GM18526 (cell line): ENCODE results near the gene RARB.

ENCODE experiments used
- POLR2A ChIP-seq: IDR thresholded peaks from 3 replicates; pipeline ENCODE4 v1.6.1; 2011; ENCODE audit not compliant: insufficient read length; ENCODE audit errors: extremely low read depth

RARB gene

DNA sequence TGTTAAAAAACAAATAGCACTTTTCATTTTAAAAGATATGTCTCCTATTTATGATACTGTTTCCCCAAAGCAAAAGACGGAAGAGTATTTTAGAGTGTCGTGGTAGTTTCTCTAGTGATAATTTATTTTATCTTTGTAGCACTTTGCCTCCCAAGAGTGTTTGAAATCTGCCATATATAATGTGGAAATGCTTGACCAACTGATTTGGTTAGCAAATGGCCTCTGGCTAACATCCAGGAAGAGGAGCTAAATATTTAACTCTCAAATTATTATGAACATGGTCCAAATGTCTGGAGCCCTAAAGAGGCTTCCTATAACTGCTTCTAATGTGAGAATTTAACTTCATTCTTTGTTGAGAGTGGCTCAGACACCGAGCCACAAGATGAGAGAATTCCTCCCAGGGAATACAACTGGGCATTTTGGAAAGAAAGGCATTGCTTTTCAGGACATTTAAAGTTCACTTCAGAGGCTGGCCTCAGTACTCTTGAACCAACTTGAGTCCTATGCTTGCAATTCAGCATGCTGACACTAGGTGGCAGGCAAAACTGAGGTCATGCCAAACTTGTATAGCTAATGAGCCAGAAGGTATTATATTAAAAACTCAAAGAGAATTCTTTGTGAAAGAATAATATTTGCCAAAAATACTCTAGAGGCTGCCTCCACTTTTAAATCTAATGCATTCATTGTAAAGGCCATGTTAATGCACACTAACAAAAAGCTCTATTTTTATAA is 104.5 kb downstream of the RARB start:
- TF ChIP-seq POLR2A: no peak

DNA sequence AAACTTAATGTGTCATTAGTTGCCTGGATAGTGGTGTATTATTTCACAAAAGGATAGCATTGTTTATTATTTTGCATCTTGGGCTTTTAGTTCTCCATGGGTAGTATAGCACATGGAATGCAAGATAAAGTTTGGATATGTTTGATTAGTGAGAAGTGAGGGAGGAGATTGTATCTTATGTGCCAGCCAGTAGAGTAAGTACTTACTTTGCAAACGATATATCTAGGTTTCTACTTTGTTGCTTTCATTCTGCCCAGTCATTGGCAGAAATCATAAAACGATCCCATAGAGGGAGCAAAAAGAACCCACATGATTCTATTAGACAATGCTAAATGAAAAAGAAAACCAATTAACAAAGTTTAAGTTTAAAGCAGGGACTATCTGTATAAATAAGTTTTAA is 105.3 kb downstream of the RARB start:
- no peak for TF ChIP-seq POLR2A

DNA sequence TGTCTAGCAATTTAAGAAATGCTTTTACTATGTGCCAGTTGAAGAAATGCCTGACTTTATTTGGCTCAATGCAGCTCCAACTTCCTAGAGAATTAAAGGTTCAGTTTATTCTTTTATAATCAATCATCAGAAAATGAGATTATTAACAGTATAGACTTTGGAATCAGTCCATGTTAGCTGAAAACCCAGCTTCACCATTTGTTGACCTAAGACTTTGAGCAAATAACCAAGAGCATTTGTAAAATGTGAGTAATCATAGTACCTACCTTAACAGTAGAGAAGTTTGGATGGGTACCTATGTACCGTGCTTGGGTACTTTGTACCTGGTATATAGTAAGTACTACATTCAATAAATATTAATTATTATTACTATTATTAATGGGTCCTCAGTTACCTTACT is 105.9 kb downstream of the RARB start:
- TF ChIP-seq POLR2A: no peak

DNA sequence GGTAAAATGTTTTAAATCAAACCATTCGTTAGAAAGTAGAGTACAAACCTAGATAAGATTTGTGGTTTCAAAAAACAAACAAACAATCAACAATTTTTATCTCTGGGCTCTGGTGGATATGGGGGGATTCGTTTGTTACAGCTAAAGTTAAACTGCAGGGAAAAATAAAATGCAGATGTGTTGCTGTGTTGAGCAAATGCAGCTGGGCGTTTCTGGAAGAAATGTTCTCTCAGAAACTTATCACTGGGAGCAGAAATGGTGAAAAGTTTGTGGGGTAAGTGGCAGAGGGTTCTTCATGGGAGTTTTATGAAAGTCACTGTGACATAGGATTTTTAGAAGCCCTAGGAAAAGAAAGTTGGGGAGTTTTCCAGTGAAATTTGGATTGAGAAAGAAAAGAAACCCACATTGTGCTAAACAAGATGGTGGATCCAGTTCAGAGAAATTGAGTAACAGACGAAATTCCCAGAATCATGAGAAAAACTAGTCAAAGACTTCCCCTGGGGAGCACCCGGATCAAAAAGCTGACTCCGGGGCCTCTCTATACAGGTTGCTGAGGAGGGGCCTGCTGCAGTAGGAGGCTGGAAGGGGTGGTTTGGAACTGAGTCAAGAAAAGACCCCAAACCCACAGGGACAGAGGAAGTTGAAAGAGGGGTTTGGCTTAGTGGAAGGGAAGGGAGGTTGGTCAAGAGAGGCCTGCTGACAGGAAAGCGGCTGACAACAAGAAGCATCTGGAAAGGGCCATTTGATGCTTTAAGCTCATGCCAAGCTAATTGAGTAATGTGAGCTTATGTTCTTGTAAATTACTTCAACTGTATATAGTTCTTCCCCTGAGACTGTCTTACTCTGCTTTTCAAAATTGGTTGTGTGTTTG is 108.7 kb downstream of the RARB start:
- TF ChIP-seq POLR2A: no peak

DNA sequence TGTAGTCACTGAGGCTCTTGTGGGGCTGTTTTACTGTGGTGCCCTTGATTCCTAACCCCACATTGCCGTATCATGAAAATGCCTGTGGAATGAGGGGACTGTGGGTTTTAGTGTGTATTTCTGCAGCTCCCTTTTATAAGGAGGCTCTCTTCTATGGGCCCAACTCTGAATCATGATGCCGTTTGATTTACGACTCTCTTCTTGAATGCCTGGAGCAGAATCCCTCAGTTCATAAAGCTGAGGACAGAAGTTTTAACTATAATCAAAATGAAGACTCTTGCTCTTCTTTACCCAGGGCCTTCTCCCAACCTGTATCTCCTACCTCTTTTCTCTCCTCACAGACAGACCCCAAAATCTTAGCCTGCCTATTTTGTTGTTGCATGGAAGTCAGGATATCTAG is 109.5 kb downstream of the RARB start:
- no peak for TF ChIP-seq POLR2A

DNA sequence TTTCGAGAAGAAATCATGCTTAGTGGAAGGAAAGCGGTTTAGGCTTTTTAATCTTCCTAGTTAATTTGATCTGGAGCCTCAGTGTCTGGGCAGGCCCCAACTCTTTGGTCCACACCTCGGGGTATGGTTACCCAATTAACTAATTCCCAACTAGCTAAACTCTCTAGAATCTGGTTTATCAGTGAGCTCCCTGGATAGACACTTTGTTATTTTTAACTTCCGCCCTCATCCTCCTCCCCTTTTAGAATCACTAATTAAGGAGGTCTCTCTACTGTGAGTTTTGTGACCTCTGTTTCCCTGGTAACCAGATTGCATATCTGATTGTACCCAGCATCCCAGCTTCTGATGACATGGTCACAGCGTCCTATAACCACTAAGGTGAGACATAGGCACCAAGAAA is 112.2 kb downstream of the RARB start:
- TF ChIP-seq POLR2A: no peak

DNA sequence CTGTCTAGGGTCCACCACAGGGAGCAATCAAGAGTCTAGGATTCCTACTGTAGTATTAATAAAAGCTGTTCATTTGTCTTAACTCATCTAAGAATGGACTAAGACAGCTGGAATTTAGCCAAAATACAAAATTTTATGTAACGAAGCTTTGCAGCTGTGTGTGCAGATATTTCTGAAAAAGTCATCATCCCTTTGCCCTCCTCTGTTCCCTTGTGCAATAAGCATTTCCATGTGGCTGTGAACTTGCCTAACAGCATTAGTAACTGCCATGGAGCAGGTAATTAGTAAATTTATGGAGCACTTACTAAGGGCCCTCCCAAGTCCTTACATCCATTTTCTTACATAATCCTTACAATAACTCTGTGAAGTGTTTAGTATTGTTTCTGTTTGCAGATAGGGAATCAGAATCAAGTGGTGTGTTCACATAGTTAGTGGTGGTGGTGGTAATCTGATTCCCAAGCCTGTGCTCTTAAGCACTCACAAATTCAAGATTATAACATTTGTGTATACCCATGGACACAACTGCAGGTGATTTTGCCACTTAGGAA is 114.5 kb downstream of the RARB start:
- no peak for TF ChIP-seq POLR2A

DNA sequence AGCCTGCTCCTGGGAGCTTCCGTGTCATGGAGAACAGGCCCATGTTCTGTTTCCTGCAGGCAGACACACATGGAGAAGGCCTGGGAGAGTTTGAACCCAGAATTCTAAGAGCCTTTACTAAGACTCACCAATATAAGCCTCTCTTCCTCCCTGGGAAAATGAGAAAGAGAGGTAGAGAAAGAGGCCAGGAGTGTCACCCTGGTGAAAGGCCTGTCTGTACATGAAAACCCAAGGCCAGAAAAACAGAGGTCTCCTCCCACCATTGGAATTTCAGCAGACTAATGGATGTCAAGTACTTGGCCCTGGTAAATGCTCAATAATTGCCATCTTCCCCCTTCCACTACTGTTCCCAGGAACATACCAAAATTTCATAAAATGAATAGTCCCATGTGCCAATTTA is 119.0 kb downstream of the RARB start:
- no peak for TF ChIP-seq POLR2A

DNA sequence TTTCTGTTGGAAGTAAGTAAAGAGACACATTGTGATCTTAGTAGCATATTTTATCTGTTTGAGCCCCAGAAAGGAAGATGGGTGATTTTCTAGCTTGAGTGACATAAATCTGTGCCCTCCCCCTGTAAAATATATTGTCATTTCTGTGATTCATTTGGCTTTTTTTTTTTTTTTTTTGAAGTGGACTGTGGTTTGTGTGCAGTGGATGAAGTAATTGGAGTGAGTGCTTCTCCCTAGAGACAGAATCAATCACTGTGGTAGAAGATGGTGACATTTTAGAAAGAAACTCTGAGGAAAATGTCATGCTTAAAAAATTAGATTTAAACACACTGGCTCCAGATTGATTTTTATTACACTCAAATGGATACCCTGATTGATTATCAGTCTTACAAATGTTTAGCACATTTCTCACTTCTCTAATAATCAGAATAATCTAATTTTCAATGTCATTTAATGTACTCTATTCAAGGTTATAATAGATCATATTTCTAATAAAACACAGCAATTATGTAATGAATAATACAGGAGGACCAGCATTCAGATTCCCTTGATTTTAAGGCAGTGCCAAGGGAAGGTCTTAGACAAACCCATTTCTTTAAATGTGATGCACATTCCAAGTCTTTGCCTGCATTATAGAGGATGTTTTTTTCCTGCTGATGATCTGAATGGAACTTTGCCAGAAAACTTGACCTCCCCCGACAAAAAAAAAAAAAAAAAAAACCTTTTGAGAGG is 120.0 kb downstream of the RARB start:
- no peak for TF ChIP-seq POLR2A

DNA sequence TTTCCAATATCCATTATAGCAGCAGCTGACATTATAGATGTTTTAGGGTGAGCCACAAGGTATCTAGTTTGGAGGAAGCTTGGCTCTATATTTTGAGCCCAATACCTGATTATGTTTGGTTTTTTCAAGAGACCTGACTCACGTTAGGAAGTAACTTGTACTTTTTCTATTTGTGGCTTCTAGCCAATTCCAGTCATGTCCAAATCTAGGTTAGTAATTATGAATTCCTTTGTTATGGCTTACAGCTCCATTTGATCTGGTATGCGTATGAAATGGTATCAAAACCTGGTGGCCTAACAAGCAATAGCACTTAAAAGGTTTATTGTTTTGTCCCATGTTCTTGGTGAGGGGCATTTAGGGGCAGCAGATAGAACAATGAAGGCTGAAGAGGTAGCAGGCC is 120.8 kb downstream of the RARB start:
- no peak for TF ChIP-seq POLR2A

DNA sequence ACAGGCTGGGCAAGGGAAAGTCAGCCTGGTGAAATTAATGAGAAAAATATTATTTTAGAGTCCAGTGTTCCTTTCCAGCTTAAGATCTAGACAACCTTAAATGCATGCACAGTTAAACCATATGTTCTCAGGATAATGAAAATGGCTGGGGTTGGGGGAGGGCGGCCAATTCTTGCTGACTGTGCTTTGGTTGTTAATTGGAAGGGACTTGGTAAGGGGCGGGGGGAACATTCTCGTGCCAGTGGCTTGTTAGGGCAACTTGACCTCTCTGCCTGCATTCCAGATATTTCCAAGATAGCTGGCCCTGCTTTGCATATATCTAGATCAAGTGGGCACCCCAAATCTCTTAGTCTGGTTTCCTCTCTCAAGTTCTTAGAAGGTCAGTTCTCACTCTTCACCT is 124.2 kb downstream of the RARB start:
- no peak for TF ChIP-seq POLR2A

DNA sequence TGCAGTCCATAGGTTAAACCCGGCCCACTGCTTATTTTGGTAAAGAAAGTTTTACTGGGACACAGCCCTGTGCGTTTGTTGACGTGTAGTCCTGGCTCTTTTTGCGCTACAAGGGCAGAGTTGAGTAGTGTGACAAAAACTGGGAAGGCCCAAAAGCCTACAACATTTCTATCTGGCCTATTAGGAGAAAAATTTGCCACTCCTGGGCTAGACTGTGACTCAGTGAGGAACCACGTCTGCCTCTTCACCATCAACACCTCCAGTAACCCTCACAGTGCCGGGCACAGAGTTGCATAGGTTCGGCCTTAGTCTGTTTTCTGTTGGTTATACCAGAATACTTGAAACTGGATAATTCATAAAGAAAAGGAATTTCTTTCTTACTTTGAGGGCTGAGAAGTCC is 126.3 kb downstream of the RARB start:
- TF ChIP-seq POLR2A: no peak

DNA sequence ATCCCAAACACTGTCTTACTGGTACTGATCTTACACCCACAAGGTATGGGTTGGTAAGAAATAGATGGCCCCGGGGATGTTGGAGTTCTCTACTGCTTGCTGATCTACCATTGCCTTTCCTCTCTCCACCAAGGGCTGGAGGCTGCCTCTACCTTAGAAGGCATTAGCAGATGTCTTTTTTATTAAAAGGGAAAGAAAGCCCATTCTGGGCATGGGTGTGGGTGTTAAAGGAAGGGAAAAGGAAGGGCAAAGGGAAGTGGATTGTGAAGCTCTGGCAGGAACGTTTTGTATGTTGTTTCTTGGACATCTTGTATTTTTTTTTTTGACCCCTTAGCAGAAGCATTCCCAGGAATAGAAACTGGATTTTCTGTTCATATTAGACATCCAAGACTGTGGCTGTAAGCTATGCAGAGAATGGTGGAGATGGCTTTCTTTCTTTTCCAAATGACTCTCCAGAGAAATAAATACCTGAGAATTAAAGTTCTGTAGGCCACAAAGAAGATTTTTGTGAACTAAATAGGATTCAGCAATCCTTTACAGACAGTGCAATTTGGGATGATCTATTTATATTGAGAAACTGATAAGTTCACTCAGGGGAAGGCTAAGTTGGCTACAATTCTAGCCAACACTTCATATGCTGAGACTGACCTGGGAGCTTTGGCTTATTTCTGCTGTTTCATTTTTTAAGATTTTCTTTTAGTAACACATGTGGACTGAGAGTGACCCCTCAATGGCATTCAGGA is 127.8 kb downstream of the RARB start:
- TF ChIP-seq POLR2A: no peak

DNA sequence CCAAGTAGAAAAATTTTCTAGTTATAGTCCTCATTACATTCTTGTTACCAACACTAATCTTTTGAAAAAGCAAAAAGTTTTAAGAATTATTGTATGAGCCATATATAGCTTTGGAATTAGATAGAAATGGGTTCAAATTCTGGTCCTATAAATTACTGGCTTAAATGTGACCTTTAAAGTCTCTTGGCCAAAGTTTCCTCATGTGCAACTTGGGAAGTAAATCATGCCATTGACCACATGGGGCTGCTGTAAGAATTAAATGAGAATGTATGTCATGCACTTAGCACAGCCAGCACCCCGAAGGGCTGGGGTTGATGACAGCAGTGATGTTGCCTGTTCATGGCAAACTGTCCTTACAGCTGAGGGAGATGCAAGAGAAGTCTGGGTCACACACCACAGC is 128.4 kb downstream of the RARB start:
- TF ChIP-seq POLR2A: no peak

DNA sequence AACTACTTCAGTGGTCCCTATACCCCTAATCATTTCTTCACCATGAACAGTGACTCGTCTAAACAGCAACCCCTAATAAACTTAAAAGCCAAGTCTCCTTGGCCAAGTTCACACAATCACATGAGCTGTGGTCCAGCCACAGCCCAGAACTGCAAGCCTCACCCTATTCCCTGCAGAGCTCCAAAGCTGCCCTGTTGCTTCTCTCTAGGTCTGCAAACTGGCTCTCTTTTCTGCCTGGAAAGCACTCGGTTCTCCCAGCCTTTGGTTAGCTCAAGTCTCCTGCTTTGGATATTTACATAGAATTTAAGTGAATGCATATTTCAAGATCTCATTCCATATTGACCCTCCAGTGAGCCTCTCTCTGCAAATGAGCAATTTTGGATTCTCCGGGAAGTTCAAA is 129.6 kb downstream of the RARB start:
- TF ChIP-seq POLR2A: no peak
